HG03097 (cell line): ENCODE data around the gene EPSTI1.
"Not testable (repeated sequence)": the region's sequence is repeated elsewhere in the genome, so short reads cannot be mapped to it uniquely, and the experiment has no call there.

Experiments used
- ATAC-seq: cut with Tn5 transposase; IDR thresholded peaks from one replicate; pipeline ENCODE4 v1.9.1; 2021; ENCODE audit not compliant: unreplicated experiment, low FRiP score

EPSTI1 gene

GRCh38 chr13:42862370-42862769 lies 129.7 kb downstream of the EPSTI1 start:
- ATAC-seq: not testable (repeated sequence)

GRCh38 chr13:42860485-42860884 lies 131.6 kb downstream of the EPSTI1 start:
- no peak for ATAC-seq

DNA sequence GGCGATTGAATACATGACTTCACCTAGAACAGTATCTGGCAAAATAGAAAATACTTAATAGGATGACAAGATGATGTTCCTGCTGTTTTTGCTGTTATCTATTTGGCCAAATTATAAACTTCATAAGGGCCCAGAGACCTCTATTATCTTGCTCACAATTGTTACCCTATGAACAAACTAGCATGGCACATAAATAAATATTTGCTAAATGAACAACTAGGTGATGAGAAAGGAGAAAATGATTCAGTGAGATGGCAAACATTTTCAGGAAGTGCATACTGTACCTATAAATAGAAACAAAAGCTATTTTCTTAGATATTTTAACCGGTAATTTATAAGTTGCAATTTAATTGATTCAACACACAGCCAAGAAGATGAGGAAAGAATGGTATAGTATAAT lies 132.3 kb downstream of the EPSTI1 start:
- no peak for ATAC-seq

DNA sequence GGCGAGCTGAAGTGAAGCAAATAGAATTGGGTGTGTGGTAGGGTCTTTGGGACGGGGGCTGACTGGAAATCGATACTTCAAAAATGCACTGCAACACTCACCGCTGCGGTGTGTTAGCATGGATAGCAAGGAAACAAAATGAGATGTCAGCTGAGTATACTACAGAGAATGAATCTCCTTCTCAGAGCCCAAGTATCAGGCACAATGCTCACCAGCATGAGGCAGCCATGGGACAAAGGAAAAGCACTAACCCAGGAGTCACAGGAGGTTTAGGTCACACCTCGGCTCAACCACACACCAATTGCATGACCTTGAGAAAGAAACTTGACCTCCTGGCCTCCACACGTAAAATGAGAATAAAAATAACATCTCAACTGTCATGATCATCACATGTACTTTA lies 136.6 kb downstream of the EPSTI1 start:
- ATAC-seq: no peak

DNA sequence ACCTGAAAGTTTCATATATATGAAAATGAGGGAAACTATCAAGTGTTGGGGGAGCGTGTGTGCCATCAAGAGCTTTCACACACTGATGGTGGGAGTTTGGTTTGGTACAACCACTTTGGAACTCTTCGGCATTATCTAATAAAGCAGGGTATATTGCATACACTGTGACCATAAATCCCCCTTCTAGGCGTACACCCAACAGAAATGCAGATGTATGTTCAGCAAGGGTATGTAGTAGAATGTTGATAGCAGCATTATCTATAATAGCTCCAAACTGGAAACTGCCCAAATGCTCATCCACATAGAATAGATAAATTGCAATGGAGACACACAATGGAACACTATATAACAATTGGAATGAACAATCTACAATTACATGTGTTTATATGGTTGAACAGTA lies 139.9 kb downstream of the EPSTI1 start:
- no peak for ATAC-seq

DNA sequence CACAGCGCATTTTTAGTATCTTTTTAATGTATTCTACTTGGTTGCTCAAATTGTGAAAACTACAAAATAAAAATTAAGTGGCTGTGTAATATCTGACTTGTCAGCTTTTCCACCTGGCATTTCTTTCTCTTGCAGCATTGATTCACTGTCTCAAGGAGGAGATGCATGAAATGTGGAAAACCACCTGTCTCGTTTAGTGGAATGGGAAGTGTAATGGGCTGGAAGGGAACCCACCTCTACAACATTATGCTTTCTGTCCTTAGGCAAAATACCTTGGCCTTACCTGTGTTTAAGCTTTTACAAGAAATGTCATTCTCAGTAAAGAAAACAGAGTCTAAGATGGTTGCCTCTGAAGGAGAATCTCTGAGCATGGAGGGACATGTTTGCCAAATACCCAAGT lies 142.8 kb downstream of the EPSTI1 start:
- no peak for ATAC-seq

DNA sequence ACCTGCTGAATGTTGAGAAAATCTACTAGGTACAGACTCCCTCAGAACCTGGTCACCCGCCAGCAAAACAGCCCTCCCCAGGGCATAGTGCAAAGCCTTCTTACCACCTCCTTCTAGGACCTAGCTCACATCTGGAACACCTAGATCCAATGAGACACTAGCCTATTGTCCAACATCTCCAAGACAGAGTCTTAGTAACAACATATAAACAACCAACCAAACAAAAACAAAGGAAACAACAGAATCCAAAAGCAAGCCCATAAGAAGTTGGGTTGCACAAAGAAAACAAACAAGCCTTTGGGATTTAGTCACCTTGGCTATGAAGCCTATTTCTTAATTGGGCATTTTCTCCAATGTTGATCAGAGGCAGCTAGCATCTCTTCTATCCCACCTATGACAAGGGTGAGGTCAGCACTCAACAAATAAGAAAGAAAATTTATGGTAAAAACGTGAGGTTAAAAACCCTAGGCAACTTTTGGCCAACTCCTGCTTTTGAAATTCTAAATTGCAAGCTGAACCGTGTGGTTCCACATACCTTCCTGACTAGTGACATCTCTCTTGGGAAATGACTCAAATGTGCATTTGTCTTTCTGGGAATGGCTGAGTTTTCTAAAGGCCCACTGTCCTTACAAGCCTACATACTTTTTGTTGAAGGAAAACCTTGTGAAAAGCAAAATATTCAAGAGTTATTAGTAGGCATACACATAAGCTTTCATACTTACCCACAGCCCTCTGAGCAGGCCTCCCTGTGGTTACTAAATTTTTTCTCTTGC lies 144.0 kb downstream of the EPSTI1 start:
- ATAC-seq: no peak

- ATAC-seq: no peak
These were observed 154.9 kb downstream of the EPSTI1 start for GRCh38 chr13:42836930-42837690.
